DOHH2 (cell line): ENCODE measurements around the gene GBGT1.
"Not testable (repeated sequence)": the region's sequence is repeated elsewhere in the genome, so short reads cannot be mapped to it uniquely, and the experiment has no call there.

ENCODE experiments used
- CTCF ChIP-seq: fragments of 200-600 bp; sonication (generic); IDR thresholded peaks from one replicate; pipeline ENCODE4 v1.5.1; 2014; ENCODE audit warnings: antibody characterized with exemption, mild to moderate bottlenecking, low read depth, low read length; ENCODE audit not compliant: poor library complexity, severe bottlenecking
- EZH2phosphoT487 ChIP-seq: fragments of 200-600 bp; sonication (generic); IDR thresholded peaks from 2 replicates; pipeline ENCODE4 v1.6.1; 2017; ENCODE audit warnings: borderline replicate concordance, mild to moderate bottlenecking, antibody characterized with exemption, low read length, moderate library complexity, mixed read lengths

GRCh38 chr9:133209327-133210201 is 45.9 kb upstream of the GBGT1 start:
- not testable (repeated sequence) for TF ChIP-seq EZH2phosphoT487, CTCF
